Large intestine (tissue), 3 donors: ENCODE results near the gene PKMYT1. TPM values are rescaled to one million over a fixed set of nuclear protein-coding genes. Genes with fewer than 3 reads are reported as not detected.

Source experiments
- DNase-seq, 2 donors: peaks; one replicate each; pipeline versions ENCODE4 v3.0.0 to v3.0.0-alpha.2; 2013
- H3K27ac ChIP-seq: one replicate; pipeline ENCODE4 v1.5.1; 2013; ENCODE audit warnings: low read length
- H3K27me3 ChIP-seq: 2 replicates; pipeline ENCODE4 v1.6.1; 2013; ENCODE audit warnings: low read length; ENCODE audit not compliant: control insufficient read depth, insufficient read depth
- H3K36me3 ChIP-seq: 2 replicates; pipeline ENCODE4 v1.6.1; 2013; ENCODE audit warnings: low read length; ENCODE audit not compliant: control insufficient read depth, insufficient read depth
- H3K4me1 ChIP-seq: one replicate; pipeline ENCODE4 v1.6.1; 2013; ENCODE audit warnings: low read length; ENCODE audit not compliant: control insufficient read depth, insufficient read depth
- H3K4me3 ChIP-seq: one replicate; pipeline ENCODE4 v1.5.1; 2013; ENCODE audit warnings: low read length
- H3K9me3 ChIP-seq: one replicate; pipeline ENCODE4 v1.6.1; 2013; ENCODE audit warnings: mild to moderate bottlenecking, low read depth, low read length, moderate library complexity; ENCODE audit not compliant: control insufficient read depth
- WGBS: methylation state at CpG from one replicate; pipeline ENCODE4 v1.1.5; 2013; ENCODE audit warnings: low lambda C conversion rate; ENCODE audit not compliant: insufficient coverage; 5-methylcytosine and 5-hydroxymethylcytosine counted together
- polyA plus RNA-seq: library from polyadenylated mRNA; unstranded; fragments of 120-200 nt; gene quantifications from one replicate; pipeline ENCODE4 v1.2.1, GENCODE V29; 2013

Gene PKMYT1
- polyA plus RNA-seq, 1 donor: 11.0 TPM

- peaks cover 51% of the 10 kb centered on the region for H3K27me3 ChIP-seq
- WGBS: no CpG with 5 or more reads among the region's 18 CpGs
- H3K4me3 ChIP-seq: peak overlapping the region; percentile 62
- H3K36me3 ChIP-seq: peaks cover 11% of the 10 kb centered on the region
- H3K27ac ChIP-seq: peak overlapping the region; percentile 35
- DNase-seq: no peak
- H3K4me1 ChIP-seq: peaks cover 38% of the 10 kb centered on the region
- peaks cover 23% of the 10 kb centered on the region for H3K9me3 ChIP-seq
These were observed 11.9 kb downstream of the PKMYT1 start for GRCh38 chr16:2968368-2968737.

- H3K36me3 ChIP-seq: peaks cover 10% of the 10 kb centered on the region
- no peak for DNase-seq
- H3K4me3 ChIP-seq: no peak overlapping the region
- H3K27ac ChIP-seq: no peak overlapping the region
- H3K27me3 ChIP-seq: peaks cover 57% of the 10 kb centered on the region
- H3K4me1 ChIP-seq: peaks cover 40% of the 10 kb centered on the region
- peaks cover 26% of the 10 kb centered on the region for H3K9me3 ChIP-seq
- WGBS: no CpG with 5 or more reads among the region's 33 CpGs
These were observed 12.5 kb downstream of the PKMYT1 start for GRCh38 chr16:2967721-2968161.

GRCh38 chr16:2967211-2967631 lies 13.0 kb downstream of the PKMYT1 start:
- Histone ChIP-seq H3K27ac (no peak overlapping the region), H3K9me3 (peaks cover 28% of the 10 kb centered on the region), H3K4me1 (peaks cover 40% of the 10 kb centered on the region), H3K4me3 (no peak overlapping the region), H3K27me3 (peaks cover 63% of the 10 kb centered on the region), H3K36me3 (peaks cover 5% of the 10 kb centered on the region)
- DNase-seq: no peak
- WGBS: no CpG with 5 or more reads among the region's 51 CpGs

GRCh38 chr16:2966808-2967191 lies 13.4 kb downstream of the PKMYT1 start:
- Histone ChIP-seq H3K4me1 (peaks cover 40% of the 10 kb centered on the region), H3K4me3 (no peak overlapping the region), H3K9me3 (peaks cover 28% of the 10 kb centered on the region), H3K27ac (no peak overlapping the region), H3K36me3 (peaks cover 1% of the 10 kb centered on the region), H3K27me3 (peaks cover 67% of the 10 kb centered on the region)
- peak in 1 of 2 donors; percentile 40 for DNase-seq
- no CpG with 5 or more reads among the region's 46 CpGs for WGBS

- peaks cover 28% of the 10 kb centered on the region for H3K9me3 ChIP-seq
- no peak overlapping the region for H3K27ac ChIP-seq
- no CpG with 5 or more reads among the region's 39 CpGs for WGBS
- H3K27me3 ChIP-seq: peaks cover 70% of the 10 kb centered on the region
- no peak for DNase-seq
- peaks cover 40% of the 10 kb centered on the region for H3K4me1 ChIP-seq
- H3K36me3 ChIP-seq: no peaks in the 10 kb centered on the region
- no peak overlapping the region for H3K4me3 ChIP-seq
These were observed 14.0 kb downstream of the PKMYT1 start for GRCh38 chr16:2966043-2966807.

- WGBS: no CpG with 5 or more reads among the region's 68 CpGs
- peak in 1 of 2 donors; percentile 56 for DNase-seq
- no peak overlapping the region for H3K27ac ChIP-seq
- H3K4me1 ChIP-seq: peaks cover 32% of the 10 kb centered on the region
- H3K36me3 ChIP-seq: no peaks in the 10 kb centered on the region
- H3K9me3 ChIP-seq: peaks cover 28% of the 10 kb centered on the region
- H3K4me3 ChIP-seq: peak overlapping the region; percentile 13
- H3K27me3 ChIP-seq: peaks cover 75% of the 10 kb centered on the region
These were observed 15.5 kb downstream of the PKMYT1 start for GRCh38 chr16:2964475-2965336.

GRCh38 chr16:2963723-2964474 lies 16.3 kb downstream of the PKMYT1 start, which contains the start of gene KREMEN2:
KREMEN2 (plus strand) TSS chr16:2964275; CDS start chr16:2964521, 246 bp downstream.
- no CpG with 5 or more reads among the region's 60 CpGs for whole genome bisulfite sequencing
- Histone ChIP-seq H3K4me1 (peaks cover 32% of the 10 kb centered on the region), H3K9me3 (peaks cover 28% of the 10 kb centered on the region), H3K36me3 (no peaks in the 10 kb centered on the region), H3K27ac (no peak within 1 kb of the TSS), H3K27me3 (peaks cover 81% of the 10 kb centered on the region), H3K4me3 (peak within 1 kb of the TSS; percentile 23)
- peak in 1 of 2 donors; percentile 44 for DNase-seq

GRCh38 chr16:2963074-2963722 lies 17.0 kb downstream of the PKMYT1 start:
- peaks cover 78% of the 10 kb centered on the region for H3K27me3 ChIP-seq
- H3K27ac ChIP-seq: no peak overlapping the region
- no peak for DNase-seq
- peaks cover 25% of the 10 kb centered on the region for H3K4me1 ChIP-seq
- H3K4me3 ChIP-seq: no peak overlapping the region
- no CpG with 5 or more reads among the region's 40 CpGs for WGBS
- H3K9me3 ChIP-seq: peaks cover 28% of the 10 kb centered on the region
- H3K36me3 ChIP-seq: no peaks in the 10 kb centered on the region

GRCh38 chr16:2962334-2963073 lies 17.7 kb downstream of the PKMYT1 start:
- Histone ChIP-seq H3K4me1 (peaks cover 18% of the 10 kb centered on the region), H3K27ac (no peak overlapping the region), H3K4me3 (no peak overlapping the region), H3K9me3 (peaks cover 23% of the 10 kb centered on the region), H3K36me3 (no peaks in the 10 kb centered on the region), H3K27me3 (peaks cover 71% of the 10 kb centered on the region)
- no CpG with 5 or more reads among the region's 28 CpGs for WGBS
- DNase-seq: no peak
